Pancreas (tissue), 10 donors: ENCODE data around the gene AS3MT. TPM values are rescaled to one million over a fixed set of nuclear protein-coding genes. Genes with fewer than 3 reads are reported as not detected.
A peak's percentile ranks its signal among the peaks of the same experiment; 100 is the strongest.

ENCODE experiments used
- ATAC-seq, 4 donors: fragments of 200-7000 bp; cut with Tn5 transposase; one replicate each; pipeline versions ENCODE4 v1.8.0 to v1.9.1; 2020; ENCODE audit warnings: mild to moderate bottlenecking in 4 of 4, moderate library complexity in 4 of 4
- DNase-seq, 6 donors: peaks; one replicate each; pipeline ENCODE4 v3.0.0-alpha.2; 2020
- FAIRE-seq: peaks from 2 replicates; lab custom pipeline; 2012; peaks lifted over from hg19 to GRCh38; lab: Jason Lieb, UNC
- H3K27ac ChIP-seq, 4 donors: fragments of 200-600 bp; sonication (generic); 1 replicate in 3 of 4; 2 replicates in 1 of 4; pipeline versions ENCODE4 v1.5.0 to v1.8.0; 2020
- H3K27me3 ChIP-seq, 4 donors: fragments of 200-600 bp; one replicate each; pipeline ENCODE4 v1.8.0; 2021
- H3K36me3 ChIP-seq, 3 donors: fragments of 200-600 bp; sonication (generic) in 1 of 3; one replicate each; pipeline versions ENCODE4 v1.5.0 to v1.8.0; 2020 to 2021
- H3K4me1 ChIP-seq, 3 donors: fragments of 200-600 bp; one replicate each; pipeline ENCODE4 v1.8.0; 2021
- H3K4me3 ChIP-seq, 4 donors: fragments of 200-600 bp; sonication (generic) in 2 of 4; one replicate each; pipeline versions ENCODE4 v1.5.0 to v1.8.0; 2020 to 2021
- H3K9me3 ChIP-seq, 4 donors: fragments of 200-600 bp; one replicate each; pipeline ENCODE4 v1.8.0; 2021
- CTCF ChIP-seq, 4 donors: fragments of 200-600 bp; sonication (generic) in 3 of 4; IDR thresholded peaks; one replicate each; pipeline versions ENCODE4 v1.5.0 to v1.8.0; 2021; ENCODE audit warnings: antibody characterized with exemption in 4 of 4
- WGBS, 2 donors: extraction: QIAGEN DNeasy Blood & Tissue Kit; methylation state at CpG; one replicate each; pipeline ENCODE4 v1.1.7; 2013; 5-methylcytosine and 5-hydroxymethylcytosine counted together
- intact Hi-C, 3 donors: fragments of 100-400 bp; cut with DNase I; formaldehyde crosslinking; loops; one replicate each; pipeline versions ENCODE4 v1.11.1 to v1.14.2; 2022
- polyA plus RNA-seq, 2 donors: library from polyadenylated mRNA; stranded (reverse); fragments of 200-250 nt; gene quantifications; one replicate each; pipeline ENCODE4 v1.2.3, GENCODE V29; 2013
- total RNA-seq, 6 donors: library from RNA; stranded (reverse); fragmentation: NEBNext Ultra II Directional in 4 of 6; extraction: Animal tissue kit (Norgen Biotek cat#: 25700) in 4 of 6; gene quantifications; one replicate each; pipeline versions ENCODE4 v1.2.1 to v1.2.4, GENCODE V29; 2021 to 2023
- donor health status: healthy with polysubstance abuse.
- donor health status: DM: no; HTN: no; CAD: no; lungs with moderate emphysema.
- donor health status: DM: no; HTN: no; CAD: no.
- donor health status: control.
- donor health status: control.
- donor health status: Bipolar disorder and iron deficiency.
- donor health status: DM: yes; HTN: yes; CAD: no.
- donor health status: DM: no; HTN: no; CAD: no.
- donor health status: DM: no; HTN: no; CAD: no.
- donor health status: DM: yes; HTN: yes; CAD: no.

Gene AS3MT
- total and polyA plus RNA-seq, 8 donors, result 0.87 to 11.4 (median 3.0) TPM

- intact Hi-C loops, result loop anchor here in 2 of 3 donors (5.0 to 10.0 kb wide), 4 partner anchors 148 to 328 kb away; partner anchors contain the start of gene RPEL1 (in 2 of the 2)
- Histone ChIP-seq H3K4me3 (peak overlapping the region; percentile 66 to 97 (median 89)), H3K4me1 (peaks cover 9 to 19% (median 13%) of the 10 kb centered on the region in 3 donors), H3K27me3 (no peaks in the 10 kb centered on the region), H3K27ac (no peak overlapping the region), H3K36me3 (no peaks in the 10 kb centered on the region), H3K9me3 (no peaks in the 10 kb centered on the region)
- FAIRE-seq (no peak), ATAC-seq (peak in 1 of 4 donors; percentile 3), DNase-seq (peak in 4 of 6 donors; percentile 38 to 84 (median 54))
- no peak for TF ChIP-seq CTCF (IDR thresholded peaks at IDR 0.05)
- 29 to 31% methylated on average over 46 to 47 of the region's 47 CpGs for WGBS, 2 donors
These were observed 50.1 kb downstream of the AS3MT start for GRCh38 chr10:102919246-102919959.

DNA sequence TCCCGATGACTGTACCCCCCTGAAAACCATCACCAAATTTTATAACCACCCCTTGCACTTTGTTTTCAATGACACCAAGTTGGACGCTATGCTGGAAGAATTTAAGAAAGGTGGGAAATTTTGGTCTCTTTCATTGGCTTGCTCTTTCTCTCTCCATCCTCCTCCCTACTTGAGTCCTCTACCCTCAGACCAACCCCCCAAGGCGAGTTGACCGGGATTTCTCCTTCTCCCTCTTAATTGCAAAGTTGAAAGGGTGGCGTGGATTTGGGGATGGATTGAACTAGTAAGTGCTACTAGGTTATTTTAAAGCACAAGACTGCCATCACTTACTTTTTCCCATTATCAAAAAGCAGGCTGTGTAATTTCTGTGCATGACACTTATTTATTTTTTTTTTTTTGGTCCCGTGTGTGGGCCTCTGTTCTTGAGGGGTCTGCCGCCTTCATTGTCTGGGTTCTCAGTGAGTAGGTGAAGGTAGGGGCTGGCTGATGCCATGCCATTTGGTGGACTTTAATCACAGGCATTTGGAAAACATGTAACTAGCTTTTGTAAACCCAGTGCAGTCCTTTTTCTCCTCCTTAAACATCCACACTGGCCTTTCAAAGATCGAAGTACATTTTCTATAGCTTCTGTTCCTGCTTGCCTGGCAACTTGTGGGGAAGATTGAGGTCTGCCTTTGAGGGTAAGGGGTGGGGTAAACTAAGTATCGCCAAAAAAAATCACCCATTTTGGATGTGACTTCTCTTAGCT is 50.9 kb downstream of the AS3MT start:
- peak overlapping the region in 2 of 4 donors; percentile 85 to 93 for H3K4me3 ChIP-seq
- no peak for TF ChIP-seq CTCF (IDR thresholded peaks at IDR 0.05)
- DNase-seq (no peak), ATAC-seq (no peak), FAIRE-seq (no peak)
- no peaks in the 10 kb centered on the region for H3K9me3 ChIP-seq
- H3K36me3 ChIP-seq, result no peaks in the 10 kb centered on the region
- no peak overlapping the region for H3K27ac ChIP-seq
- WGBS, 2 donors, result 49 to 55% methylated on average over 9 of the region's 9 CpGs
- H3K4me1 ChIP-seq, result peaks cover 9 to 19% (median 13%) of the 10 kb centered on the region in 3 donors
- intact Hi-C loops, result loop anchor here in 2 of 3 donors (5.0 to 10.0 kb wide), 4 partner anchors 147 to 327 kb away; partner anchors contain the start of gene RPEL1 (in 2 of the 2)
- H3K27me3 ChIP-seq, result no peaks in the 10 kb centered on the region

- TF ChIP-seq CTCF (IDR thresholded peaks at IDR 0.05), result no peak
- Histone ChIP-seq H3K4me1 (peaks cover 9 to 19% (median 13%) of the 10 kb centered on the region in 3 donors), H3K36me3 (no peaks in the 10 kb centered on the region), H3K9me3 (no peaks in the 10 kb centered on the region), H3K4me3 (no peak overlapping the region), H3K27ac (no peak overlapping the region), H3K27me3 (no peaks in the 10 kb centered on the region)
- DNase-seq (no peak), FAIRE-seq (no peak), ATAC-seq (no peak)
- intact Hi-C loops, result no loop called here
These were observed 54.3 kb downstream of the AS3MT start for GRCh38 chr10:102923601-102924000.

GRCh38 chr10:102926842-102927241 is 57.6 kb downstream of the AS3MT start:
- Histone ChIP-seq H3K27me3 (no peaks in the 10 kb centered on the region), H3K36me3 (no peaks in the 10 kb centered on the region), H3K4me1 (peaks cover 5 to 9% (median 6%) of the 10 kb centered on the region in 3 donors), H3K9me3 (no peaks in the 10 kb centered on the region), H3K27ac (no peak overlapping the region), H3K4me3 (no peak overlapping the region)
- FAIRE-seq, result no peak
- no peak for DNase-seq
- TF ChIP-seq CTCF (IDR thresholded peaks at IDR 0.05), result no peak
- 91 to 93% methylated on average over 6 of the region's 6 CpGs for WGBS, 2 donors
- intact Hi-C loops, result no loop called here
- no peak for ATAC-seq
